GM19025 (cell line): ENCODE measurements around the gene SMAD6.

Source experiments
- ATAC-seq: cut with Tn5 transposase; IDR thresholded peaks from one replicate; pipeline ENCODE4 v1.9.1; 2021; ENCODE audit warnings: mild to moderate bottlenecking, low read depth, moderate library complexity; ENCODE audit not compliant: unreplicated experiment

Gene SMAD6

GRCh38 chr15:66831801-66832390 is 129.9 kb downstream of the SMAD6 start:
- ATAC-seq, result no peak
